Endothelial cell of umbilical vein (primary cell): Measurements from ENCODE around the gene DTX3. TPM values are rescaled to one million over a fixed set of nuclear protein-coding genes. Genes with fewer than 3 reads are reported as not detected.

Source experiments
- BruUV-seq: library from RNA; stranded (reverse); fragments of 400-500 nt; replicated peaks from 2 replicates; lab custom pipeline; 2021; lab: Mats Ljungman, UMichigan
- CTCF ChIA-PET: fragments of 300-600, 350-600 bp; sonication (Branson Sonifier 250); formaldehyde crosslinking; loops from one replicate; lab custom pipeline; 2021; ENCODE audit warnings: antibody characterized with exemption, inconsistent platforms; lab: Charles Lee
- POLR2A ChIA-PET: fragments of 300-600, 350-600 bp; sonication (Branson Sonifier 250); formaldehyde crosslinking; loops from one replicate; lab custom pipeline; 2021; ENCODE audit warnings: antibody characterized with exemption, inconsistent platforms; lab: Charles Lee
- DNase-seq: peaks from one replicate; pipeline ENCODE4 v3.0.0-alpha.2; 2011; ENCODE audit warnings: low read depth, low spot score
- FAIRE-seq: peaks from 2 replicates; lab custom pipeline; 2011; peaks lifted over from hg19 to GRCh38; lab: Jason Lieb, UNC
- H2AFZ ChIP-seq: 2 replicates; pipeline ENCODE4 v1.6.0; 2012; ENCODE audit warnings: low read depth, low read length, control low read depth, inconsistent platforms
- H3K27ac ChIP-seq: 2 replicates; pipeline ENCODE4 v1.5.1; 2011; ENCODE audit warnings: low read depth, mild to moderate bottlenecking, control low read depth, low read length, moderate library complexity; ENCODE audit not compliant: insufficient read depth
- H3K27me3 ChIP-seq, 2 experiments: 2 replicates each; pipeline versions ENCODE4 v1.6.0 to v1.6.1; 2011; ENCODE audit warnings: low read length in 2 of 2, mixed read lengths in 1 of 2; ENCODE audit not compliant: control insufficient read depth in 2 of 2, insufficient read depth in 2 of 2
- H3K36me3 ChIP-seq, 2 experiments: 2 replicates in 1 of 2; 3 replicates in 1 of 2; pipeline ENCODE4 v1.5.1; 2011; ENCODE audit warnings: low read length in 2 of 2, mild to moderate bottlenecking in 1 of 2, moderate library complexity in 1 of 2; ENCODE audit not compliant: control insufficient read depth in 2 of 2, insufficient read depth in 2 of 2; ENCODE audit errors: extremely low read depth in 1 of 2
- H3K4me1 ChIP-seq: 3 replicates; pipeline ENCODE4 v1.5.1; 2011; ENCODE audit warnings: mild to moderate bottlenecking, low read length; ENCODE audit not compliant: control insufficient read depth, insufficient read depth; ENCODE audit errors: extremely low read depth
- H3K4me2 ChIP-seq: 2 replicates; pipeline ENCODE4 v1.6.1; 2011; ENCODE audit warnings: low read length, control low read depth, mixed read lengths; ENCODE audit not compliant: insufficient read depth
- H3K4me3 ChIP-seq, 3 experiments: fragments of 200-600 bp in 1 of 3; sonication (generic), shearing (Covaris generic) in 1 of 3; replicated peaks in 1 of 3; 2 replicates each; pipeline ENCODE4 v1.5.1; 2011 to 2016; ENCODE audit warnings: control low read depth in 3 of 3, low read length in 3 of 3, mild to moderate bottlenecking in 2 of 3, inconsistent platforms in 1 of 3, low read depth in 1 of 3, moderate library complexity in 1 of 3; ENCODE audit not compliant: insufficient read depth in 1 of 3
- H3K79me2 ChIP-seq: 2 replicates; pipeline ENCODE4 v1.6.0; 2012; ENCODE audit warnings: low read length, inconsistent platforms; ENCODE audit not compliant: control insufficient read depth, insufficient read depth
- H3K9ac ChIP-seq: replicated peaks from 2 replicates; pipeline ENCODE3; 2011; ENCODE audit warnings: low read length, control low read depth; ENCODE audit not compliant: insufficient read depth; ENCODE audit errors: extremely low read depth
- H3K9me1 ChIP-seq: replicated peaks from 3 replicates; pipeline ENCODE4 v1.6.0; 2011; ENCODE audit warnings: mild to moderate bottlenecking, low read length; ENCODE audit not compliant: control insufficient read depth, insufficient read depth; ENCODE audit errors: extremely low read depth
- H3K9me3 ChIP-seq: replicated peaks from 2 replicates; pipeline ENCODE4 v1.5.1; 2012; ENCODE audit warnings: low read length, inconsistent platforms; ENCODE audit not compliant: control insufficient read depth, insufficient read depth
- H4K20me1 ChIP-seq: replicated peaks from 2 replicates; pipeline ENCODE3; 2011; ENCODE audit warnings: mild to moderate bottlenecking, low read length; ENCODE audit not compliant: control insufficient read depth, insufficient read depth; ENCODE audit errors: extremely low read depth
- JUN ChIP-seq: IDR thresholded peaks from 2 replicates; pipeline ENCODE4 v1.6.1; 2011; ENCODE audit warnings: borderline replicate concordance, low read depth; ENCODE audit not compliant: insufficient read length, insufficient read depth
- MAX ChIP-seq: IDR thresholded peaks from 2 replicates; pipeline ENCODE4 v1.6.1; 2011; ENCODE audit not compliant: insufficient read depth, insufficient read length
- POLR2A ChIP-seq: IDR thresholded peaks from 2 replicates; pipeline ENCODE4 v1.6.1; 2012; ENCODE audit warnings: low read depth, mild to moderate bottlenecking, control low read depth, low read length
- dilution Hi-C: fragments of 300-500 bp; cut with MboI; formaldehyde crosslinking; loops from one replicate; pipeline ENCODE4 v1.15.0; 2019; ENCODE audit warnings: low sequenced_read_pairs; ENCODE audit not compliant: extremely low pct_ligation_motif_present
- intact Hi-C: fragments of 100-400 bp; cut with micrococcal nuclease; formaldehyde crosslinking; loops from one replicate; pipeline ENCODE4 v1.10.0; 2022
- polyA plus RNA-seq, 4 experiments: library from polyadenylated mRNA; depleted of rRNA in 3 of 4; stranded (reverse) in 3 of 4; unstranded in 1 of 4; fragments of >200 nt; gene quantifications; 2 replicates each; pipeline versions ENCODE4 v1.2.1 to v1.2.3, GENCODE V29; 2011 to 2012; ENCODE audit warnings: missing spikeins in 1 of 4
- total RNA-seq: library from RNA; stranded (reverse); gene quantifications from 2 replicates; pipeline ENCODE4 v1.2.3, GENCODE V29; 2021
- TF ChIP-seq, protein P1 (sequence below), 2 donors: IDR thresholded peaks; 1 replicate in 1 of 2; 2 replicates in 1 of 2; pipeline ENCODE4 v1.5.1; 2011; ENCODE audit warnings: low read length in 2 of 2, mild to moderate bottlenecking in 2 of 2, moderate library complexity in 2 of 2, control low read depth in 1 of 2, inconsistent platforms in 1 of 2, low read depth in 1 of 2; ENCODE audit not compliant: insufficient read depth in 1 of 2; ENCODE audit errors: extremely low read depth in 1 of 2

The DTX3 gene
- total and polyA plus RNA-seq, 2 donors (not counting 3 experiments of a cell fraction or from before 2014, with no cell fraction given): 34.5 to 51.4 TPM

- FAIRE-seq: no peak
These were observed 1.8 kb downstream of the DTX3 start for GRCh38 chr12:57606399-57606798.

More at GRCh38 chr12:57606399-57606798, 1.8 kb downstream of the DTX3 start:
- Histone ChIP-seq H3K4me2 (no peak overlapping the region), H3K4me3 (no peak overlapping the region), H3K9me1 (no peaks in the 10 kb centered on the region), H3K9ac (no peak overlapping the region), H4K20me1 (no peaks in the 10 kb centered on the region), H3K9me3 (no peaks in the 10 kb centered on the region), H2AFZ (no peak overlapping the region), H3K27me3 (peaks cover 0 to 6% of the 10 kb centered on the region in 2 experiments), H3K4me1 (peaks cover 9% of the 10 kb centered on the region), H3K27ac (no peak overlapping the region), H3K36me3 (peaks cover 0 to 1% of the 10 kb centered on the region in 2 experiments), H3K79me2 (no peaks in the 10 kb centered on the region)
- POLR2A ChIA-PET: interaction anchor here (0.5 kb wide), 1 partner anchor 22 kb away, joined by 4 read pairs; no protein-coding TSS in a partner anchor
- no peak for DNase-seq
- no TSS peak for BruUV-seq
- intact Hi-C loops (no loop called here), dilution Hi-C loops (no loop called here)
- TF ChIP-seq MAX (no peak), POLR2A (no peak), JUN (no peak)
- TF ChIP-seq, protein P1, sequence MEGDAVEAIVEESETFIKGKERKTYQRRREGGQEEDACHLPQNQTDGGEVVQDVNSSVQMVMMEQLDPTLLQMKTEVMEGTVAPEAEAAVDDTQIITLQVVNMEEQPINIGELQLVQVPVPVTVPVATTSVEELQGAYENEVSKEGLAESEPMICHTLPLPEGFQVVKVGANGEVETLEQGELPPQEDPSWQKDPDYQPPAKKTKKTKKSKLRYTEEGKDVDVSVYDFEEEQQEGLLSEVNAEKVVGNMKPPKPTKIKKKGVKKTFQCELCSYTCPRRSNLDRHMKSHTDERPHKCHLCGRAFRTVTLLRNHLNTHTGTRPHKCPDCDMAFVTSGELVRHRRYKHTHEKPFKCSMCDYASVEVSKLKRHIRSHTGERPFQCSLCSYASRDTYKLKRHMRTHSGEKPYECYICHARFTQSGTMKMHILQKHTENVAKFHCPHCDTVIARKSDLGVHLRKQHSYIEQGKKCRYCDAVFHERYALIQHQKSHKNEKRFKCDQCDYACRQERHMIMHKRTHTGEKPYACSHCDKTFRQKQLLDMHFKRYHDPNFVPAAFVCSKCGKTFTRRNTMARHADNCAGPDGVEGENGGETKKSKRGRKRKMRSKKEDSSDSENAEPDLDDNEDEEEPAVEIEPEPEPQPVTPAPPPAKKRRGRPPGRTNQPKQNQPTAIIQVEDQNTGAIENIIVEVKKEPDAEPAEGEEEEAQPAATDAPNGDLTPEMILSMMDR (IDR thresholded peaks at IDR 0.05; ENCODE audit: extremely low read depth in 1 of 2, insufficient read depth in 1 of 2, low read depth in 1 of 2, low read length in 2 of 2): no peak
- CTCF ChIA-PET: interaction anchor here (1.5 to 6.8 kb wide), 3 partner anchors 14 to 23 kb away, joined by 4 to 44 read pairs (median 8); no protein-coding TSS in a partner anchor
